Erythroblast (primary cell): Measurements from ENCODE around the gene ATG16L1.

Source experiments
- GATA1 ChIP-seq: IDR thresholded peaks from 2 replicates; pipeline ENCODE4 v1.6.1; 2011; ENCODE audit warnings: low read depth, mild to moderate bottlenecking, control low read depth, low read length, moderate library complexity
- POLR2A ChIP-seq: IDR thresholded peaks from 2 replicates; pipeline ENCODE4 v1.6.1; 2011; ENCODE audit warnings: mild to moderate bottlenecking, low read length

GRCh38 chr2:233338812-233339368 lies 87.4 kb downstream of the ATG16L1 start:
- no peak for TF ChIP-seq POLR2A
- no peak for TF ChIP-seq GATA1
